DMS53 (cell line): ENCODE data around the gene CNOT11.
"Not testable (repeated sequence)": the region's sequence is repeated elsewhere in the genome, so short reads cannot be mapped to it uniquely, and the experiment has no call there.

ENCODE experiments used
- DNase-seq: peaks from one replicate; lab custom pipeline; 2025; lab: John Stamatoyannopoulos, UW

The CNOT11 gene

DNA sequence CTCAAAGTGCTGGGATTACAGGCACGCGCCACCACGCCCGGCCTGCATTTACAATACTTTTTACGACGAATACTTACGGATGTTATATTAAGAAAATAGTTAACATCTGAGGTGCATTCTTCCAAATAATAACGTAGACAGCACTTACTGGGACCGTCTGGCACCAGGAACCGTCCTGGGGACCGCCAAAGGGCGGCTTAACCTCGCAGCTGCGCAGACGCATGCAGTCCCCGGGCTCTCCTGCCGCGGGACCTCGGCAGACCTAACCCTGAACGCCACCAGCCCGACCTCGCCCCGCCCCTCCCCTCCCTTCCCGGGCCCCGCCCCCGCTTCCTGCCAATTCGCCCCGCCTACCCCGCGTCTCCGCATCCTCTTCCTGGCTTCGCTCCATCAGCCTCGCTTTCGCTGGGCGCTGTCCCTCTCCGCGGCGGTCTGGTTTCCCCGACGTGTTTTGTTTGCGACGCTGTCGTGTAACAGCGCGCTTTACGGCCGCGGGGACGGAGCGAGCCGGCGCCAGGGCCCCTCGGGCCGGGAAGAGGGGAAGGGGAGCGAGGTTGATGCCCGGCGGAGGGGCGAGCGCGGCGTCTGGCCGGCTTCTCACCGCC, at the start of gene CNOT11:
Gene CNOT11, plus strand, starts transcription at position 479 of the 605 bp plus-strand sequence. Its CDS starts 79 bp downstream, at position 558.
- peak; percentile 100 for DNase-seq

DNA sequence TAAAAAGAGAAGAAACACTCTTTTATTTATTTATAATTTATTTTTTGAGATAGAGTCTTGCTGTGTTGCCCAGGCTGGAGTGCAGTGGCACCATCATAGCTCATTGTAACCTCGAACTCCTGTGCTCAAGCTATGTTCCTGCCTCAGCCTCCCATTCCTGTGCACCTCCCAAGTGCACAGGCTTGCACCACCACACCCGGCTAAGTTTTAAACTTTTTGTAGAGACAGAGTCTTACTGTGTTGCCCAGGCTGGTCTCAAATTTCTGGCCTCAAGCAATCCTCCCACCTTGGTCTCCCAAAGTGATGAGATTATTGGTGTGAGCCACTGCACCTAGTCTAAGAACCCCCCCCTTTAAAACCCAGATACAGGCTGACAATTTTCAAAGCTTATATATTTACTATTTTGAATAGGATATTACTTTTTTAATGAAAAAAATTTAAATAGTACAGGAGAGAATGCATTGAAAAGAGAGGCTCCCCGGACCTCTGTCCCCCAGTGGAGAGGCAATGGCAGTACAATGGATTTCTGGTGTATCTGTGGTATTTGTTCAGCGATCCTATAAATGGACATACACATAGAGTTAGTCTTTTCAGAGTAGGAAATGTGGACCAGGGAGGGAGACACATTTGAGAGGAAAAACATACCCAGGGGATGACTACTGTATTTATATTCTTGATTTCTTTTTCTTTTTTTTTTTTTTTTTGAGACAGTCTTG, 48.1 kb upstream of the CNOT11 start:
- peak; percentile 30 for DNase-seq

DNA sequence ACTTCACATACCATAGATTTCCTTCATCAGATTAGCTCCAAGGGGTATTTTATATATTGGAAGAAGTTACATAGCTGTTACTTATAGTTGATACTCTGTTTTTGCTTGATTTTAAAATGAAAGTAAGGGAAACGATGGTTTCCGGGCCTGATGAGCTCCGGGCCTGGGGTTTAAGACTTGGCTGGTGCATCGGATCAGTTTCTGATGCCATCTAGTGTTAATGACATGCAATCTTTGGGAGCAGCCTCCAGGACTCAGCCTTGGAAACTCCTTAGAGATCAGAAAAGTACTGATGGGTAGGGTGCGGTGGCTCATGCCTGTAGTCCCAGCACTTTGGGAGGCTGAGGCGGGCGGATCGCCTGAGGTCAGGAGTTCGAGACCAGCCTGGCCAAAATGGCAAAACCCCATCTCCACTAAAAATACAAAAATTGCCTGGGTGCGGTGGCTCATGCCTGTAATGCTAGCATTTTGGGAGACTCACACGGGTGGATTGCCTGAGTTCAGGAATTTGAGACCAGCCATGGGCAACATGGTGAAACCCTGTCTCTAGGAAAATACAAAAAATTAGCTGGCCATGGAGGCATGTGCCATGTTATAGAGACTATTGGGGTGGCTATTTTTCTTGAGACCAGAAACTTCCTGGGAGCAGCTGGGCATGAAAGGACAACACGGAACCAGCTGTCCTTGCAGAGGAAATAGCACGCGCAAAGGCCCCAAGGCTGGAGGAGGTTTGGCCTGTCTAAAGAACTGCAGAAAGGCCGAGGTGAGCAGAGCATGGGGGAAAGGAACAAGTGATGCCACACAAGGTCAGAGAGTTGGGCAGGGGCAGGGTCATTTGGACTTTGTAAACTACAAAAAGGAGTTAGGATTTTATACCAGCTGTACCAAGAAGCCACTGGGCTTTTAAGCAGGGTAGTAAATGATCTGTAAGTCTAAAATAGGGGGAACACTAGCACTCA, 46.9 kb upstream of the CNOT11 start:
- DNase-seq: peak; percentile 92

DNA sequence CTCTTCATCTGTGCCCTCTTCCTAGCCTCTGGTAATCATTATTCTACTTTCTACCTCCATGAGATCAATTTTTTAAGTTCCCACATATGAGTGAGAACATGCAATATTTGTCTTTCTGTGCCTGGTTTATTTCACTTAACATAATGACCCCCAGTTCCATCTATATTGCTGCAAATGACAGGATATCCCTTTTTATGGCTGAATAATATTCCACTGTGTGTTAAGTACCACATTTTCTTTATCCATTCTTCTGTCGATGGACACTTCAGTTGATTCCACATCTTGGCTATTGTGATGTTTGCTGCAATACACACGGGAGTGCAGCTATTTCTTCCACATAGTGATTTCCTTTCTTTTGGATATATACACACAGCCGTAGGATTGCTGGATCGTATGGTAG, 43.9 kb upstream of the CNOT11 start:
- DNase-seq: no peak

DNA sequence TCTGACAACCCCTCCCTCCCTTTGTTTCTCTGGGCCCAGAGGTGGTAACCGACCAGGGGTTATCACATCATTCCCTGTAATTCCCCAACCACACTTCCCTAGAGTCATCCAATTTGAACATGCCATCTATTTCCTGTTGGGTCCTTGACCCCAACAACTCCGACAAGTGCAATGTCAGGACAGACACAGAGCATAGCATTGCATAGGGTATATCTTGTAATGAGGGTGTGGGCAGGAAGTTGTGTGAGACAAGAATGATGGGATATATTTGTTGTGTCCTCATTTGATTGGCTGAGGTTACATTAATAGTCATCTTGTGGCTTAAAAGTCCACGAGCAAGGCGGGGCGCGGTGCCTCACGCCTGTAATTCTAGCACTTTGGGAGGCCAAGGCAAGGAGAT, 33.4 kb upstream of the CNOT11 start:
- DNase-seq: no peak

DNA sequence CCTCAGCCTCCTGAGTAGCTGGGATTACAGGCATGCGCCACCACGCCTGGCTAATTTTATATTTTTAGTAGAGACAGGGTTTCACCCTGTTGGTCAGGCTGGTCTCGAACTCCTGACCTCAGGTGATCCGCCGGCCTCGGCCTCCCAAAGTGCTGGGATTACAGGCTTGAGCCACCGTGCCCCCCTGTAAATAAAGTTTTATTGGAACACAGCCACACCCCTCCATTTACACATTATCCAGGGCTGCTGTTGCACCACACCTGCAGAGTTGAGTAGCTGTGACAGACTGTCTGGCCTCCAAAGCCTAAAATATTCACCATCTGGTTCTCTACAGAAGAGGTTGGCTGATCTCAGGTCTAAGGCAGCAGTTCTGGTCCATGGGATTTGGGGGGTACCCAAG, 32.6 kb upstream of the CNOT11 start:
- DNase-seq: not testable (repeated sequence)

DNA sequence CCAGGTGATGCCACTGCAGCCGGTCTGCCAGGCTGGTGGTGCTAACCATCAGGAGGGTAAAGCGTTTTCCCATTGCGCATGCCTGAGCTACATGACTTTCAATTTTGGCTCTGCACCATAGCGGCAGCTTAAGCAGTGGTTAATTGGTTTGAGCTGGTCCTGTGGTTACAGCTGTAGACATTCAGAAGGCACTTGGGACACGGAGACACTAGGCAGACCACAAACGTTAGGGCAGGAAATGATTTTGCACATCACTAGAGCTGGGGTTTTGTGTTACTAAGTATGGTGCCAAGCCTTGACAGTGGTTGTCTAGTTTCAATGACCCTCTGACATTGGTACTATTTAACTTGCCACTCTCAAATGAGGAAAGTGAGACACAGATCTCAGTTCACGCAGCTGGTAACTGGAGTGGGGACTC, 28.9 kb upstream of the CNOT11 start:
- DNase-seq: no peak

DNA sequence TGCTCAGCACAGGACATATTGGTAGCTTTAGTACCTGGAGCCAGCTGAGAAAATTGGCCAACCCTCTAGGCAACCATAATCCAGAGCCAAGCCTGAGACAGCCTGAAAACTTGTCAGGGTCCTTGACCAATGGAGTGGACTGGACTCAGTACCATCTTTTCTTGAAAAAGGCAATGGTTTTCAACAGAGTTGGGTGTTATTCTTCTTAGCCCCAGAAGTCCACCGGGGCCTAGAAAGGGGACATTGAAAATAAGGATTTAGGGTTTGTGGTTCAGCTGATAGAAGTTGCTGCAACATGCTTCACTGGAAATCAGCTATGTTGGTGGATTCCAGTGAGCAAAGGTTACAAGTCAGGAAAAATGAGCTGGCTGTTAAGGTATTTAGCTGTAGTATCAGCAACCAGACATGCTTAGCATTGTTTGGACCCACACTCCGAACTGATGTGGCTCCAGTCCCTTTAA, 22.1 kb upstream of the CNOT11 start:
- DNase-seq: no peak

DNA sequence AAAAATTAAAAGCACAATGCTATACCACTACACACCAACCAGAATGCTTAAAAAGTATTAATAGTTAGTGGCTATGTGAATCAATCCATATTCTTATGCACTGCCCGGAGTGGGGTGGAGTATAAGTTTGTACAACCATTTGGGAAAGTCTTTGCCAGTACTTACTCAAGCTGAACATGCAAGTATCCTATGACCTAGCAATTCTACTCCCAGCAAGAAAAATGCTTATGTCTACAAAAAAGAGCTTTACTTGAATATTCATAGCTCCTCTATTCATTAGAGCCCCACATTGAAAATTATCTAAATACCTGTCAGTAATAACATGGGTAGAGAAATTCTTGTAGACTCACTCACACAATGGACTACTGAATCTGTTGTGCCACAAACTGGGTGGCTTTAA, 21.4 kb upstream of the CNOT11 start:
- no peak for DNase-seq

DNA sequence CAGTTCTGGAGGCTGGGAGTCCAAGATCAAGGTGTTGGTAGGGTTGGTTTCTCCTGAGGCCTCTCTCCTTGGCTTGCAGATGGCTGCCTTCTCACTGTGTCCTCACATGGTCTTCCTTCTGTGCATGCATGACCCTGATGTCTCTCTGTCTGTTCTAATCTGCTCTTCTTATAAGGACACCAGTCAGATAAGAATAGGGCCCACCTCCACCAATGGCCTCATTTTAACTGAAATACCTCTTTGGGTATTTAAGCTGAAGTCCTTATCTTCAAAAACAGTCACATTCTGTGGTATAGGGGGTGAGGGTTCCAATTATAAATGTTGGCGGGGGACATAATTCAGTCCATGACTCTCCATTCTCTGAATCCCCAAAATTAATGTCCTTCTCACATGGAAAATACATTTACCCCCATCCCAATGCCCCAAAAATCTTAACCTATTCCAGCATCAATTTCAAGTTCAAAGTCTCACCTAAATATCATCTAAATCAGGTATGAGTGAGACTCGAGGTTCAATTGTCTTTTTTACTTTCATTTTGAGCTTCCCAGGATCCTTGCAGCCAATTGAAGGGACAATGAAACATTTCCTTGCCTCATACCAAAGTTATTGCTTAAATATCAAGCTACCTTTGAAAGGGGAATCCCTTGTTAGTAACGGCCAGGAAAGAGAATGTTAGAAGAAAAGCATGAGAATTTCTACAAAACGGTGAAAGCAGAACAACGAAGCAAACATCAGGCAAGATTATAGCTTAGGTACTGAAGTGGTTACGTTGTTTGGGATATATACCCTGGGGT, 20.6 kb upstream of the CNOT11 start:
- no peak for DNase-seq

DNA sequence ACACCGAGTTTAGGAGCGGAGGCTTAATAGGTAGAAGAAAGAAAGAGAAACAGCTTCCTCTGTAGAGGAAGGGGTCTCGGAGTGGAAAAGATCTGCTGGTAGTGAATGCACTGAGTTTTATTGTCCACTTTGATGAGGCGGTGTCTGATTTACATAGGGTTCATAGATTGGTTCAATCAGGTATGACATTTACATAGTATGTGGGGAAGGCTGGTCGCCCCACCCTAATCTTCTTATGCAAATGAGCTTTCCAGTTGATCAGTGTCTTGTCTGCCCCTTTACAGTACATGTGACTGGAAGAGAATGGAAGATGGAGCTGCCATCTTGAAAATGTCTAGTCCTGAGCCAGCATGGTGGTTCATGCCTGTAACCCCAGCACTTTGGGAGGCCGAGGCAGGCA, 19.9 kb upstream of the CNOT11 start:
- no peak for DNase-seq

DNA sequence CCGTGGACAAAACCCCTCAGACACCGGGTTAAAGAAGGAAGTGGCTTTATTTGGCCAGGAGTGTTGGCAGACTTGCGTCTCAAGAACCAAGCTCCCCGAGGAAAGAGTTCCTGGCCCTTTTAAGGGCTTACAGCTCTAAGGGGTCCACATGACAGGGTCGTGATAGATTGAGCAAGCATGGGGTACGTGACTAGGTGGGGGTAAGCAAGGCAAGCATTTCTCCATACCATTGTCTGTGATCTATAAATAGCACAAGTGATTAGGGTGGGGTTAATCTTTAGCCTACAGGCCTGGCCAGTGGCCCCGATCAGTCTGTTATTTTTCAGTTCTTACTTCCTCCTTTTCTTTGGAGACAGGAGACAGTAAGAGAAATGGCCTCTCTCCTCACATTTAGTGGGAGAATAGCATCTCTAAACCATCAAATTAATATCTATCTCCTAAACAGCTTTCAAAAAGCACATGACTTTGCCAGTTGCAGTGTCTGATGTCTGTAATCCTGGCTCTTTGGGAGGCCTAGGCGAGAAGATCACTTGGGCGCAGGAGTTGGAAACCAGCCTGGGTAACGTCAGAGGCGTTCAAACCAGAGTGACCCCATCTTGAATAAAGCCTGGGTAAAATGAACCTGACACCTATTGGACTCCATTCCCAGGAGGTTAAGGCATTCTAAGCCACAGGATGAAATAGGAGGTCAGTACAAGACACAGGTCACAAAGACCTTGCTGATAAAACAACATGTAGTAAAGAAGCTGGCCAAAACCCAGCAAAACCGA, 18.3 kb upstream of the CNOT11 start:
- peak; percentile 40 for DNase-seq

DNA sequence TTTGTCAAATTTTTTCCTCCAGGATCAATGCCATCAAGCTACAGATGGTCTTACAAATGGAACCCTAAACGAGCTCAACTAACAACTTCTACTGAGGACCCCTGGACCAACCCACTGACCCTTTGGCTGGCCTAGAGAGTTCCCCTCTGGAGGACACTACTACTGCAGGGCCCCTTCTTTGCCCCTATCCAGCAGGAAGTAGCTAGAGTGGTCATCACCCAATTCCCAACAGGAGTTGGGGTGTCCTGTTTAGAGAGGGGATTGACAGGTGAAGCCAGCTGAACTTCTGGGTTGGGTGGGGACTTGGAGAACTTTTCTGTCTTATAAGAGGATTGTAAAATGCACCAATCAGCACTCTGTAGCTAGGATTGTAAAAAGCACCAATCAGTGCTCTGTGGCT, 16.7 kb upstream of the CNOT11 start:
- peak; percentile 15 for DNase-seq

DNA sequence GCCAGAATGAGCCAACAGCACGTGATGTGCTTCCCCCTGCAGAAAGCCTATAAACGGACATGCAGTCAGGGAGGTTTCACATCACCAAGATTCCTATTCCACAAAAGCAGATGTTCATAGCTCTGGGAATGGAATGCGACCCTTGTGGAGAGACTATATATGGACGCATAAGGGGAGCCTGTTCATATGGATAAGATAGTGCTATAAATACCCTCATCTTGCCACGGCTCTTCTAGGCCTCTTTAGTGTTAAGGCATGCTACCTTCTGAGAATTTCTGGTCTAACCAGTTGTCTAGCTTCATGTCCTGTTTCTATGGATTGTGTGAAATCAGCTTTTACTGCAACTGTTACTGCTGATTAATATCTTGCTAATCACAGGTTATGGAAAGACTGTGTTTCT, 14.7 kb upstream of the CNOT11 start:
- DNase-seq: peak; percentile 63

DNA sequence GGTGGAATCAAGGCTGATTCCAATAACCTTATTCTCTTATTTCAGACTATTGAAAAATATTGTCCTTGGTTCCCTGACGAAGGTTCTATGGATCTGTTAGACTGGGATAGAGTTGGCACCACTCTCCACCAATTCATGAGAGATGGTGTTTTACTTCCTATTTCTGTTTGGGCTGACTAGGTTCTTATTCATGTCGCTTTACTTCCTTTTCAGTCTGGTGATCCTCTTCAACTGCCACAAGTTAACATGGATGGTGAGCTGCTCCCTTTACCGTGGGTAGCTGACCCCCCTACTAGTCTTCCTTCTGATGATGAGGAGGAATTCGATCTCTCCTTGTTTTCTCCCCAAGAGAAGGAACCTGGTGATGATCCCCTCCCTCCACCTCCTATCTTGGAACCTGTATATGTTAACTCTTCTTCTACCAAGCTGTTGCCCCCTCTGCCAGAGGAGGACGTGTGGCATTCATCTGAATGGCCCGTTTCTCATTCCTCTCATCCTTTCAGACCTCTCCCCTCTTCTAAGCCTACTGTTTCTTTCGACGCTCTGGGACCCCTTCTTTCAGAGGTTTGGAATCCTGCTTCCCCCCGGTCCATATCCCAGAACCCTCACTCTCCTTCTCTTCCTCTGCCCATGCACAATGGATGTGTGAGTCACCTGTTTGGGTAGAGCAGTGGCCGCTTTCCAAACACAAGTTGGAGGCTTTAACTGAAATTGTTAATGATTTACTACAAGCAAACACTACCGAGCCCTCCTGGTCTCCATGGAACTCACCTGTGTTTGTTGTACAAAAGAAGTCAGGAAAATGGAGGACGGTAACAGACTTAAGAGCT, 13.5 kb upstream of the CNOT11 start:
- peak; percentile 100 for DNase-seq

DNA sequence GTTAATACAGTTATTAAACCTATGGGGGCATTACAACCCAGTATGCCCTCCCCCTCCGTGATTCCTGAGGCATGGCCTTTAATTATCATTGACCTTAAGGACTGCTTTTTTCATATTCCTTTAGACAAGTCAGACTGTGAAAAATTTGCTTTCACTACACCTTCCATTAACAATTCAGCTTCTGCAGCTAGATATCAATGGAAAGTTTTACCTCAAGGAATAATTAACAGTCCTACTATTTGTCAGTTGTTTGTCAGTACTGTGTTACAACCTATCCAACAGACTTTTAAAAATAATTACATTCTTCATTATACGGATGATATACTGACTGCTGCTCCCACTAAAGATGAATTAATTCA, 12.9 kb upstream of the CNOT11 start:
- not testable (repeated sequence) for DNase-seq

DNA sequence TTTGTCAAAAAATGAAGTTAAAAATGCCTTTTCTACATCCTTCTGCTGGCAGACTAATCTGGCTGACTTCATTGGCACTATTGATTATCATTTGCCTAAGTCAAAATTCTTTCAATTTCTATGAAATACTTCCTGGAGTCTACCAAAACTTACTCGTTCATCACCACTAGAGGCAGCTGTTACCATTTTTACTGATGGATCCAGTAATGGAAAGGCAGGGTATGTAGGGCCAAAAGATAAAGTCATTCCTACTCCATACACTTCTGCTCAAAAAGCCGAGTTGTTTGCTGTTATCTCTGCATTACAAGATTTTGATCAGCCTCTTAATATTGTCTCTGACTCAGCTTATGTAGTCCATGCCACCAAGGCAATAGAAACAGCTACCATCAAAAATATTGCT, 12.0 kb upstream of the CNOT11 start:
- peak; percentile 87 for DNase-seq

DNA sequence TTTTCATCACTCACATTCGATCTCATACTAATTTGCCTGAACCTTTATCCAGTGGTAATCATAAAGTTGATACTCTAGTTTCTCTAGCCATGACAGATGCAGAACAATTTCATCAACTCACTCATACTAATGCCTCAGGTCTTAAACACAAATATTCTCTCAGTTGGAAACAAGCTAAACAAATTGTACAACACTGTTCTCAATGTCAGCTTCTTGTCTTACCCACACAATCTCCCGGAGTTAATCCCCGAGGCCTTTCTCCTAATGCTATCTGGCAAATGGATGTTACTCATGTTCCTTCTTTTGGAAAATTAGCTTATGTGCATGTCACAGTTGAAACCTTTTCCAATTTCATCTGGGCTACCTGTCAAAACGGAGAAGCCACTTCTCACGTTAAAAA, 11.5 kb upstream of the CNOT11 start:
- DNase-seq: no peak

DNA sequence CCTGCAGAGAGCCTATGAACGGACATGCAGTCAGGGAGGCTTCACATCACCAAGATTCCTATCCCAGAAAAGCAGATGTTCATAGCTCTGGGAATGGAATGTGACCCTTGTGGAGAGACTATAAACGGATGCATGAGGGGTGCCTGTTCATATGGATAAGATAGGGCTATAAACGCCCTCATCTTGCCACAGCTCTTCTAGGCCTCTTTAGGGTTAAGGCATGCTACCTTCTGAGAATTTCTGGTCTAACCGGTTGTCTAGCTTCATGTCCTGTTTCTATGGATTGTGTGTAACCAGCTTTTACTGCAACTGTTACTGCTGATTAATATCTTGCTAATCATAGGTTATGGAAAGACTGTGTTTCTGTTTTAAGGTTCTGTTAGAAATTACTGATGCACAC, 8.3 kb upstream of the CNOT11 start:
- DNase-seq: peak; percentile 74

DNA sequence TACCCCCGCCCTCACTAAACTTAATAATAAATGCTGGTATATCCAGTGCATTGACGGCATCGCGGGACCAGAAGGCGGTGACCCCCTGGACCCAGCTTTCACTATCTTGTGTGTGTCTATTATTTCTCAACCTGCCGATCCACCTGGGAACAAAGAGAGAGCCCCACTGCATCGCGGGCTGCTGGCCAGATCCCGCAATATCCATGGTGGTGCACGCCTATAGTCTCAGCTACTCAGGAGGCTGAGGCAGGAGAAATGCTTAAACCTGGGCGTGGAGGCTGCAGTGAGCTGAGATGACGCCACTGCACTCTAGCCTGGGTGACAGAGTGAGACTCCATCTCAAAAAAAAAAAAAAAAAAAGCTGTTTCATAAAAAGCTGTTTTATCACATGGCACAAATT, 7.8 kb upstream of the CNOT11 start:
- peak; percentile 36 for DNase-seq
